H1 (cell line): ENCODE results near the gene BAIAP2L2. TPM values are rescaled to one million over a fixed set of nuclear protein-coding genes. Genes with fewer than 3 reads are reported as not detected.
A peak's percentile ranks its signal among the peaks of the same experiment; 100 is the strongest.

ENCODE experiments used
- BRCA1 ChIP-seq: IDR thresholded peaks from 2 replicates; pipeline ENCODE4 v1.6.1; 2012; ENCODE audit warnings: low read depth, low read length, improper control_type of control experiment
- CREB1 ChIP-seq: IDR thresholded peaks from 2 replicates; pipeline ENCODE4 v1.6.1; 2012; ENCODE audit warnings: inconsistent platforms
- CTBP2 ChIP-seq: IDR thresholded peaks from 2 replicates; pipeline ENCODE4 v1.7.0; 2011; ENCODE audit warnings: borderline replicate concordance, mild to moderate bottlenecking, moderate library complexity, mixed read lengths, low read length; ENCODE audit not compliant: insufficient read depth, insufficient read length
- EGR1 ChIP-seq: IDR thresholded peaks from 2 replicates; pipeline ENCODE4 v1.6.1; 2011; ENCODE audit warnings: low read depth, low read length, borderline replicate concordance
- EZH2 ChIP-seq: fragments of 200-600 bp; sonication (generic); IDR thresholded peaks from 2 replicates; pipeline ENCODE4 v1.7.1; 2012; ENCODE audit warnings: low read depth, mild to moderate bottlenecking, moderate library complexity, low read length, inconsistent platforms; ENCODE audit not compliant: severe bottlenecking
- FOSL1 ChIP-seq: IDR thresholded peaks from 2 replicates; pipeline ENCODE4 v1.6.1; 2011; ENCODE audit warnings: mild to moderate bottlenecking, low read depth, low read length, moderate library complexity; ENCODE audit not compliant: insufficient read depth
- GABPA ChIP-seq: IDR thresholded peaks from 2 replicates; pipeline ENCODE4 v1.6.1; 2011; ENCODE audit warnings: mild to moderate bottlenecking, low read length, moderate library complexity, borderline replicate concordance; ENCODE audit not compliant: insufficient read depth
- NANOG ChIP-seq: IDR thresholded peaks from 2 replicates; pipeline ENCODE4 v1.6.1; 2011; ENCODE audit warnings: low read length, low read depth, mild to moderate bottlenecking, inconsistent platforms; ENCODE audit not compliant: insufficient read depth, poor library complexity, severe bottlenecking
- NRF1 ChIP-seq: IDR thresholded peaks from 2 replicates; pipeline ENCODE4 v1.6.1; 2011; ENCODE audit warnings: mild to moderate bottlenecking, low read depth, low read length, improper control_type of control experiment
- PHF8 ChIP-seq: fragments of 200-600 bp; sonication (generic); conservative IDR thresholded peaks from 2 replicates; pipeline ENCODE4 v1.7.1; 2012; ENCODE audit warnings: low read depth, mild to moderate bottlenecking, inconsistent platforms, low read length, moderate library complexity
- RNF2 ChIP-seq: fragments of 200-900, 300-1000 bp; sonication (generic); IDR thresholded peaks from 2 replicates; pipeline ENCODE4 v1.7.1; 2016; ENCODE audit warnings: borderline replicate concordance, low read depth, mild to moderate bottlenecking, antibody characterized with exemption, low read length; ENCODE audit not compliant: poor library complexity, severe bottlenecking; ENCODE audit errors: missing control alignments
- TBP ChIP-seq: IDR thresholded peaks from 2 replicates; pipeline ENCODE4 v1.6.1; 2011; ENCODE audit warnings: low read depth, low read length, improper control_type of control experiment
- TCF12 ChIP-seq: IDR thresholded peaks from 2 replicates; pipeline ENCODE4 v1.6.1; 2011; ENCODE audit warnings: low read depth, mild to moderate bottlenecking, low read length
- TEAD4 ChIP-seq: IDR thresholded peaks from 2 replicates; pipeline ENCODE4 v1.6.1; 2012; ENCODE audit warnings: low read depth, low read length, inconsistent platforms, mixed read lengths
- polyA plus RNA-seq, 7 experiments: library from polyadenylated mRNA; depleted of rRNA in 3 of 7; stranded (reverse) in 5 of 7; unstranded in 2 of 7; fragments of >200 nt in 5 of 7; fragments of 200-250 nt in 2 of 7; gene quantifications; 1 replicate in 5 of 7; 2 replicates in 1 of 7; 4 replicates in 1 of 7; pipeline versions ENCODE4 v1.2.1 to v1.2.3, GENCODE V29; 2011 to 2013; ENCODE audit warnings: missing spikeins in 2 of 7, mixed read lengths in 2 of 7
- total RNA-seq: library from RNA; stranded (reverse); fragmentation: NEBNext Ultra II Directional; extraction: Animal tissue kit (Norgen Biotek cat#: 25700); gene quantifications from 2 replicates; pipeline ENCODE4 v1.2.1, GENCODE V29; 2021
- TF ChIP-seq, protein P1 (sequence below): IDR thresholded peaks from 2 replicates; pipeline ENCODE4 v1.6.1; 2012; ENCODE audit warnings: inconsistent platforms
- TF ChIP-seq, protein P2 (sequence below): IDR thresholded peaks from 2 replicates; pipeline ENCODE4 v1.6.1; 2011; ENCODE audit warnings: low read depth, mild to moderate bottlenecking, low read length; ENCODE audit not compliant: insufficient read depth
- TF ChIP-seq, protein P3 (sequence below), 3 experiments: IDR thresholded peaks; 1 replicate in 2 of 3; 2 replicates in 1 of 3; pipeline versions ENCODE4 v1.5.1 to v1.6.1; 2011; ENCODE audit warnings: low read length in 3 of 3, mild to moderate bottlenecking in 3 of 3, inconsistent platforms in 2 of 3, low read depth in 1 of 3, moderate library complexity in 1 of 3; ENCODE audit not compliant: insufficient read depth in 1 of 3; ENCODE audit errors: control extremely low read depth in 1 of 3

Gene BAIAP2L2
- total and polyA plus RNA-seq, 2 of the 8 experiments (the other 6 are each of a cell fraction or from before 2014, with no cell fraction given), result 5.4 to 10.0 TPM

DNA sequence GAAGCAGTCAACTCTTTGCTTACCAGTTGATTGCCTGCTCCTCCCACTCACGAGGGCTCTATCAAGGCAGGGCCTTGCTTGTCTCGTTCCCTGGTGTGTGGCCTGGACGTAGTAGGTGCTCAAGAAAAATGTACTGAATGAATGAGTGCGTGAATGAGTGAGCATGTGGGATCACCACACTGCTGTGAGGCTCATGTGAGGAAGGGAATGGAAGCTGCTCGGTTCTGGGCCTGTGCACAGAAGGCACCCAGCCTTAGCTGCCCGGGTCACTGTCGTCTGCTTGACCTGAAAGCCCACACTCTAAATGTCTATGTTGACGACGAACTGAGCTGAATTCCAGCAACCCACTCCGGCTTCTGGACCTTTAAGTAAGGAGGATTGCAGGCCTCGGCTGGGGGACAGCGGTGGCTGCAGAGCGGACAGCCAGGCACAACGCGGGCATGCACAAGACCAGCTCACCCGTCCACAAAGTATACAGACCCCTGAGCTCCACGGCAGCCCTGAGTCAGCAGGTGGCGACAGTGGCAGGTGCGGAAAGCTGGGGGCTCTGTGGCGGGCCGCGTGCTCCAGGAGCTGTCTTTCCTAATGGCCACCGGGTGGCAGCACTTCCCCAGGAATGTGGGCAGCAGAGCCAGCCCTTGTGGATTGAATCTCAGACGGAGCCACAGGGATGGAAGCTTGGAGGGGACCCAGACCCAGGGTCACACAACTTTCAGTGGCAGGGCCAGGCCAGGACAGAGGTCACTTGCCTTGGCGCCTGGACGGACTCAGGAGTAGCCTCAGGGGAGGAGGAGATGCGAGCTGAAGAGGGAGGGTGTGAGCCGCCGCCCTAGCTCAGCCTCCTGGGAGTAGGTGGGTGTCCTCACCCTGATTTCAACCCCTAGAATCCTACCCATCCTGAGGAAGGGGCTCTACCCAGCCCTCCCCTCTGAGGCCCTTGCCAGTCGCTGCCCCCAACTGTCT is 58.3 kb downstream of the BAIAP2L2 start (continued):
- TF ChIP-seq NANOG (no peak), CTBP2 (peak; percentile 27), NRF1 (no peak), BRCA1 (no peak), TBP (no peak), EGR1 (no peak), FOSL1 (no peak), EZH2 (no peak), TEAD4 (peak; percentile 97), RNF2 (no peak), PHF8 (no peak), CREB1 (peak; percentile 55; the same call in 1 of the 2 replicates), GABPA (peak; percentile 69; the same call in 1 of the 2 replicates), TCF12 (0 out of 2 replicates have a peak, but pooled peaks have one; percentile 72)
- TF ChIP-seq, protein P1, sequence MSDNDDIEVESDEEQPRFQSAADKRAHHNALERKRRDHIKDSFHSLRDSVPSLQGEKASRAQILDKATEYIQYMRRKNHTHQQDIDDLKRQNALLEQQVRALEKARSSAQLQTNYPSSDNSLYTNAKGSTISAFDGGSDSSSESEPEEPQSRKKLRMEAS, result peak; percentile 96
- TF ChIP-seq, protein P2, sequence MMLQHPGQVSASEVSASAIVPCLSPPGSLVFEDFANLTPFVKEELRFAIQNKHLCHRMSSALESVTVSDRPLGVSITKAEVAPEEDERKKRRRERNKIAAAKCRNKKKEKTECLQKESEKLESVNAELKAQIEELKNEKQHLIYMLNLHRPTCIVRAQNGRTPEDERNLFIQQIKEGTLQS, result 0 out of 2 replicates have a peak, but pooled peaks have one; percentile 31
- TF ChIP-seq, protein P3, sequence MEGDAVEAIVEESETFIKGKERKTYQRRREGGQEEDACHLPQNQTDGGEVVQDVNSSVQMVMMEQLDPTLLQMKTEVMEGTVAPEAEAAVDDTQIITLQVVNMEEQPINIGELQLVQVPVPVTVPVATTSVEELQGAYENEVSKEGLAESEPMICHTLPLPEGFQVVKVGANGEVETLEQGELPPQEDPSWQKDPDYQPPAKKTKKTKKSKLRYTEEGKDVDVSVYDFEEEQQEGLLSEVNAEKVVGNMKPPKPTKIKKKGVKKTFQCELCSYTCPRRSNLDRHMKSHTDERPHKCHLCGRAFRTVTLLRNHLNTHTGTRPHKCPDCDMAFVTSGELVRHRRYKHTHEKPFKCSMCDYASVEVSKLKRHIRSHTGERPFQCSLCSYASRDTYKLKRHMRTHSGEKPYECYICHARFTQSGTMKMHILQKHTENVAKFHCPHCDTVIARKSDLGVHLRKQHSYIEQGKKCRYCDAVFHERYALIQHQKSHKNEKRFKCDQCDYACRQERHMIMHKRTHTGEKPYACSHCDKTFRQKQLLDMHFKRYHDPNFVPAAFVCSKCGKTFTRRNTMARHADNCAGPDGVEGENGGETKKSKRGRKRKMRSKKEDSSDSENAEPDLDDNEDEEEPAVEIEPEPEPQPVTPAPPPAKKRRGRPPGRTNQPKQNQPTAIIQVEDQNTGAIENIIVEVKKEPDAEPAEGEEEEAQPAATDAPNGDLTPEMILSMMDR (IDR thresholded peaks at IDR 0.05; ENCODE audit: control extremely low read depth in 1 of 3, insufficient read depth in 1 of 3, low read depth in 1 of 3, low read length in 3 of 3), result peak; percentile 87 to 97 (median 94)
